NK-92 (cell line): ENCODE measurements around the gene PSG7.
"Not testable (repeated sequence)": the region's sequence is repeated elsewhere in the genome, so short reads cannot be mapped to it uniquely, and the experiment has no call there.

Source experiments
- DNase-seq: peaks from one replicate; lab custom pipeline; 2025; ENCODE audit not compliant: unreplicated experiment; lab: John Stamatoyannopoulos, UW

The PSG7 gene

DNA sequence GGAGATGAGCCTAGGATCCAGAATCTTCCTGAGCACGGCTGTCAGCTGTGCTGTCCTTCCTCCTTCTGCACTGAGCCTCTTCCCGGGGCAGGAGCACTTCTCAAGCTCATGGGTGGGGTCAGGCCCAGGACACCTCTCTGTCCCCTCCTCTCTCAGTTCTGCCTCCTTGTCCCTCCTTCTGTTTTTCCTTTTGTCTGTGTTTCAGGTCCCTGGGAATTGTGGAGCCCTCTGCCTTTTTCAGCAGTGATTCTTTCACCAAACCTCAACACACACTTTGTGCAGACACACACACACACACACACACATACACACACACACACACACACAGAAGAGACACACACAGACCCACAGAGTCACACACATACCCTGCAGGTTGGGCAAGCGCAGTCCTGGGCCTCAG is at the start of gene PSG7:
TSS of gene PSG7 (minus strand) at position 101 of the 400 bp plus-strand sequence. CDS start 131 bp downstream, outside the sequence.
- DNase-seq: not testable (repeated sequence)

DNA sequence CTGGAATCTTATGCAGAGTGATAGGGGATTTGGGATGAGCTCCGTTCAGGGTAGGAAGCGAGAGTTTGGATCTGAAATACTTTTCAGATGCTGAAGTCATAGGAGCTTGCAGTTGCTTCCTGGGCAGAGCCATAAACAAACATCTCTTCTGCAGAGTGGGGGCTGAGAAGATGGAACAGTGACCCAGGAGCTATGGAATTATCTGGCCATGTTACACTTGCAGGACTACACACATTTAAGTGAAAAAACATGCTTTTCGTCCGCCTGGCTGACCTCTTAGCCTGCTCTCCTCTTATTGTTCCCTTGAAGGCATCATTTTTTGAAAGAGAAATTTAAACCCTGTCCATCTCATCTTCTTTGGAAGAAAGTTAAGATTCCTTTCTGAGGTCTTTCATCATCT is 48.6 kb upstream of the PSG7 start:
- DNase-seq: no peak

DNA sequence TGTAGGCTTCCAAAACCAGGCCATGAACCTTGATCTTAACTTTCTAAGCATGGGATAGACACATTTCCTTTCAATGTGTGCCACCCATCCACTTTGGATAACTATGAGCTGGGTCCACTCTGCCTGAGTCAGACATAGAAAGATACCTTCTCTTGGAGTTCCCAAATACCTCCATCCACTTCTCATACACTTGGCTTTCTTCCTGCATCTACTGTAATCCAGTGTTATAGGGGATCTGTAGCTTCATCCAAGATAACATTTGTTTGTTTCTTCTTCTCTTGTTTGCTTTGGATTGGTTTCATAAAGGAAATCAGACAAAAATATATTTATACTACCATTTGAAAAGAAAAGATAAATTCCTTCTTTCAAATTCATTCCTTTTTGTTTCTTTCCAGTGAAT is 45.1 kb upstream of the PSG7 start:
- DNase-seq: not testable (repeated sequence)

DNA sequence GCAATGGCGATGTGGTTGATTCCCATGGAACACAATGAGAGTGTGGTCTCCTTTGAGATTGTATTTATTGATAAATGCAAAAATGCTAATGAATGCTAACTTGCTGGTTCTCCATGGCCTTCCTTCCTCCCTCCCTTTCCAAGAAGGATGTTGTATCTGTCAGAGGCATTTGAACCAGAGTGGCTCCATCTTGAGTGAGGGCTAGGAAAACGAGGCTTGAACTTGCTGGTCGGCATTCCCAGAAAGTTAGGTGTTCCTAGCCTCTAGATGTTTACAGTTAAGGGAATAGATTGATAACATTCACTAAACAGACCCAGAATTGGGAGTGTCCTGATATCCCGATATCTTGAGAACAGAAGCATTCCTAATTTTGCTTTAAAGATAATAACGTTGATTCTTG is 34.4 kb upstream of the PSG7 start:
- DNase-seq: not testable (repeated sequence)

DNA sequence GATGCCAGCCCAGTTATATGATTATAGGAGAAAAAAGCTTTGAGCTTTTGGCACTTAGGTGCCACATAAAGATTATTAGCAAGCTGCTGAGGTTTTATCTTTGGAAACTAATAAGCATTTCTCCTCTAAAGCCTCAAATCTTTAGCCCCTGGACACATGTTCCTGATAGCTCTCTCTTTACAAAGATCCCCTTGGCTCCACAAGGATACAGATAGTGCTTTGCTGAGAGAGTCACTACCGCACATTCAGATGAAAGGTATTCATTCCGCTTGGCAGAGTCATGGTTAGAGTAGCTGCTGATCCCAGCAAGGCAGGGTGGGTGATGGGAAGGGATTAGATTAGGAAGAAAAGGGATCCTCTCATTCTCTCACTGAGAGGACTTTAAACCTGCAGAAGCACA is 28.2 kb upstream of the PSG7 start:
- no peak for DNase-seq

DNA sequence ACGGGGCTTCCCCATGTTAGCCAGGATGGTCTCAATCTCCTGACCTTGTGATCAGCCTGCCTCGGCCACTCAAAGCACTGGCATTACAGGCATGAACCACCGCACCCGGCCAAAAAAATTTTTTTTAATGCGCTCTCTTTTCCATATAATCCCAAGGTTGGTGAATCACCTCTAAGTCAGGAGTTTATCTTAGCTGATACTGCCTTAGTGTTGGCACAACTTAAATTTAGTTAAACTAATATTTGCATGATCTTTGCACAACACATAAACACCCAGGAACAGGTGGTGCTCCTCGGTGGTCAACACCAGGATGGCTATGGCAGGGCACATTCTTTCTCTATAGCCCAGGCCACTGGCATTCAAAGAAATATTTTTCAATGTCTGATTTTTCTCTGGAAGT is 24.1 kb upstream of the PSG7 start:
- DNase-seq: no peak

DNA sequence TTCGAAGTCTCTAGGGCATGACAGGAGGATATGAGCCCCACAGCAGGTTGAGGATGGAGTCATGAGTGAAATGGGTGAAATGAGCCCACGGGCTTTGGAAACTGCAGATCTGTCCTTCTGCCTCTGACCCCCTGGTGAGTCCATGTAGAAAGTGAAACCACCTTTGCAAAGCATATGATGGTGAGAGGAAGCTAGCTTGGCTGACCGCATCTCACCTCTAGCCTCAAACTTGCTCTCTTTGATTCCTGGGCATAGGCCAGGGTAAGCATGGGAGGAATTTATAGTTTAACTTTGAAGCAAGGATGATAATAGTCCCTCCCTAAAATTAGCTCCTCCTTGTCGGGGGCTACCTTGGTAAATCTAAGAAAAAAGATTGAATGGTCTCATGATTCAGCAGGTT is 15.1 kb upstream of the PSG7 start:
- DNase-seq: not testable (repeated sequence)

DNA sequence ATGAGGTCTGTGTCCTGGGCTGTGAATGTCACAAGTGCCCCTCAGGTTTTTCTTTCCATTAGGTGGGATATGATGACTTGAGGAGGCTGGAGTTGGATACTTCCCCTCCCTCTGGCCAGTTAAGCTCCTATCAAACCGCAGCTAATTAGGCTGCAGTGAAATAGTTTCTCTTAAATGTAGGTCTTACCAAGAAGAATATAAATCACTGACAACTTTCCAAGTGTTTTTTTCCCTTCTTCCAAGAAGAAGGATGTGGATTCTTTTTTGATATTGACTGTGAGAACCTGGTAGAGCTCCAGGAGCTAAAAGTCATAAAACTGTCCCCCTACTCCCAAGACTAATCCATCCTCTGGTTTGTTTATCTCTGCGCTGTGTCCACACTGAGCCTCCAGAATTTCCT is 14.5 kb upstream of the PSG7 start:
- DNase-seq: not testable (repeated sequence)

DNA sequence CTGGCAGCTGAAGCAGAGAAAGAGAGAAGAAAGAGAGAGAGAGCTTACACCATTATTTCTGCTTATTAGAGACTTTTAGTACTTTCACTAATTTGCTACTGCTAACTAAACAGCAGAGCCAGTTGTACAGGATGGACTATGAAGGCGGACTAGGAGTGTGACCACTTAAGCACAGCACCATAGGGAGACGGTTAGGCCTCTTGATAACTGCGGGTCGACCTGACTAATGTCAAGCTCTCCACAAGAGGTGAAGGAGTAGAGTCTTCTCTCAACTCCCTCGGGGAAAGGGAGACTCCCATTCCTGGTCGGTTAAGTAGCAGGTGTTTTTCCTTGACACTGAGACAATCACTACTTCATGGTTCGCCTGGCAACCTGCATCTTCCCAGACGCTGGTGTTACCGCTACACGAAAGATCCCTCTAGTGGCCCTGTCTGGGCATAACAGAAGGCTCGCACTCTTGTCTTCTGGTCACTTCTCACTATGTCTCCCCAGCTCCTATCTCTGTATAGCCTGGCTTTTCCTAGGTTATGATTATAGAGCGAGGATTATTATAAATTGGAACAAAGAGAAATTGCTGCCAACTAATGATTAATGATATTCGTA is 5.3 kb upstream of the PSG7 start:
- DNase-seq: no peak

DNA sequence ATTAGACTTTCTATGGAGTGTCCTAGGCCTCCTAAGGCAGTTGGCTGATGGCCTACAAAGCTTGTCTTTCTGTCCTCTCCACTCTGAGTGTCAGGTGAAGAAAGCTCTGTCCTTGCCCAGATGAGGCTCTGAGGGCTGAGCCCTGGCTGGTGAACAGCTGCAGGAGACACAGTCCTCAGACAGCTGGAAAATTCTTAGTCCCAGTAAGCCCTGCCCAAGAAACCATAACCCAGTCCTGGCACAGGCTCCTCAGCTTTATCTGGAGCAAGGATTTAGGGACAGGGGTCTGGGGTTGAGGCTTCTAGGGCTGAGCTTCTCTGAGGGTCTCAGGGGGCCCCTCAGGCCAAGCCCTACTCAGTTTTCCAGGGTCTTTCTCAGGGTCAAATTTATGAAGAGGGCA is 2.3 kb downstream of the PSG7 start:
- DNase-seq: not testable (repeated sequence)

DNA sequence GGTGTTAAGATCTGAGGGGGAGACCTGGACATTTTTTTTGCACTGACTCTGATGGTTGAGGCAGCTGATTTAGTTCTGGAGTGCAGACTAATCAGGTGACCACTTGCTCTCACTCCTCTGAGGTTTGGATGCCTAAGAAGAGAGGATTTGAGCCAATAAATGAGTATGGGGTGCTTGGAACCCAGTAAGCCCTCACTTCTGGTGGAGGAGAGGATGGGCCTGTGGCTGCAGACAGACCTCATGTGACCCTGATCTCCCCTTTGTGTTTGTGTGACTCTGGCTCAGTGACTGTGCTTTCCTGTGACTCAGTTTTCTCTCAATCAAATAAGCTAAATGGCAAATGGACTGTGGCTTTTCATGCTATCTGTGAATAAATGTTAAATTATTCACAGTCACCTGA is 2.8 kb downstream of the PSG7 start:
- not testable (repeated sequence) for DNase-seq

DNA sequence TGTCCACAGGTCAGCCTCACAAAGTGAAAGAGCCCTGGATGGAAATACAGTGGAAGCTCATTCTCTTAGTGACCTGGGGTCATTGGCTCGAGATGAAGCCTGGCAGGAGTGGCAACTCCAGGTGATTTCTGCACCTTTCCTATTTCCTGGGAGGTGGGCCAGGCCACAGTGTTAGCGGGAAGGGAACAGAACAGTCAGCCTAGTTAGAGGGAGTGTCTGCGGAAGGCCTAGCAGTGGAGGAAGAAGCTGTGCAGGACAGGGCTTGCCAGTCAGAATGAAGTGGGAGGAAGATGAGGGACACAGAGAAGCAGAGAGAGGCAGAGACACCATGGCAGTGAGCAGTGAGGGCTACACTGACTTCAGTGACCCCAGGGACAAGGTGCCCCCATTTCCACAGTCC is 3.6 kb downstream of the PSG7 start:
- DNase-seq: not testable (repeated sequence)

DNA sequence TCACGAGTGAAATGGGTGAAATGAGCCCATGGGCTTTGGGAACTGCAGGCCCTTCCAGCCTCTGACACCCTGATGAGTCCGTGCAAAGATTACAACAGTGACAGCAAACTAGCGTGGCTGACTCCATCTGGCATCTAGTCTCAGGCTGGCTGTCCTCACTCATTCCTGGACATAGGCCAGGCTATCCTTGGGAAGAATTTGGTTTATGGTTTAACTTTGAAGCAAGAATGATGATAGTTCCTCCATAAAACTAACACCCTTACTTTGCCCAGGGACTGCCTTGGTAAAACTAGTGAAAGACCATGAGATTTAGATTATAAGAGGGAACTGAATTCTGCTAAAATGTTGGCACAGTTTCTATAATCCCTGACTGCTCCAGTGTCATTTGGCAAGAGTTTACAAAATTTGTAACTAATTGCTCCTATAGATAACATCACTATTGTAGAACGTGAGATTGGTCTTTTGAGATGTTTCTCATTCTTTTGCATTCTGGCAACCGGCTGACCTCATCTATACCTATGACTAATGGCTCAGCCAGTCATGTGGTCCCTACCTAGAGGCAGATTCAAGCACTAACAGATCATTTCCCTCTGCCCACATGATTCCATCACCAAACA is 4.4 kb downstream of the PSG7 start:
- DNase-seq: not testable (repeated sequence)

DNA sequence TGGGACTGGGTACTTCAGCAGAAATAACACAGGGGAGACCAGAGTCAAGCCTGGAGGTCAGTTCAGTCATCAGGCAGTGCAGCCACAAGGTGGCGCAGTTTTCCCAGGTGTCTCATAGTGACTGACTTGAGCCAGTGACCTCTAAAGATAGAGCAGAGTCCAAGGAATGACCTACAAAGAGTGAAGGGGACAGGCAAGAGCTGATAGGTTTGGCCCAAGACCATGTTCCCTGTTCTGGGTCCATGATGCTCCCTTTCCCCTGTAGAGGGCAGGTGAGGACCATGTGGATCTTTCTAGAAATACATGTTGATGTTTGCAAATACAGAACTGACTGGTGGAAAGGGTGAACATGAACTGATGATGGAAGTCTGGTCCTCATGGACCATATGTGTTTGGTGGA is 6.8 kb downstream of the PSG7 start:
- not testable (repeated sequence) for DNase-seq

DNA sequence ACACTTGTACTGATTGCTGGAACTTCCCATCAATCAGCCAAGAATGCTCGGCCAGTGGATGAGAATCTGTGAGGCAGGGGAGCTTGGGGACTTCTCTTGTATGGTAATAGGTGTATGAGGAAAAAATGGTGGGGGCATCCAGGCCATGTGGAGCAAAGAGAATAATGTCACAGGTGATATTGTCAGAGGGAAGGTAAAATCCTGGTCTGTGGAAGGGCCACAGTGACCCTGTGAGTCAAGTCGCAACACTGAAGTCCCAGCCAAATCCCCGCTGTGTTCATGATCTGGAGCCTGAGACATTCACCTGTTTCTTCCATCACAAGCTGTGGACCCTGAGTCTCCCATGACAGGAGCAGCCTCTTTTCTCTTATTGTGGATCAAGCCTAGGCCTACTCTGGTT is 8.1 kb downstream of the PSG7 start:
- no peak for DNase-seq

DNA sequence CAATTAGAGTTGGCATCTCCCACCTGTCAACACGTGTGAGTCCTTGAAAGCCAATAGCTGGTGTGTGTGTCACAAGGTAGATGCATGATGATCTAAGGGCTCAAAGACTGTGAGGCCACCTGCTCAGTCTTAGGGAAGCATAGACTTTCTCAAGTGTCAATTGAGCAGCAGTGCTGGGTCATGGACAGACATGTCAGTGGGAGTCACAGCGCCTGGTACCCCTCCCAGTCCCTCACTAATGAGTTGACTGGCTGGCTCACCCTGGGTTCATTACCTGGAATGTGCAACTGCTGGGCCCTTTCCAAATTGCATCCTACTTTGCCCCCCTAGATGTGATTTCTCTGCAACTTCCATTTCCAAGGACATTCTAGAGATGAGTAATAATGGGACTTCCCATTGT is 10.2 kb downstream of the PSG7 start:
- no peak for DNase-seq

DNA sequence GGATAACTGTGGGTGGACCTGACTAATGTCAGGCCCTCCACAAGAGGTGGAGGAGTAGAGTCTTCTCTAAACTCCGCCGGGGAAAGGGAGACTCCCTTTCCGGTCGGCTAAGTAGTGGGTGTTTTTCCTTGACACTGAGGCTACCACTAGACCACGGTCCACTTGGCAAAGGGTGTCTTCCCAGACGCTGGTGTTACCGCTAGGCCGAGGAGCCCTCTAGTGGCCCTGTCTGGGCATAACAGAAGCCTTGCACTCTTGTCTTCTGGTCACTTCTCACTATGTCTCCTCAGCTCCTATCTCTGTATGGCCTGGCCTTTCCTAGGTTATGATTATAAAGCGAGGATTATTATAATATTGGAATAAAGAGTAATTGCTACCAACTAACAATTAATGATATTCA is 13.9 kb downstream of the PSG7 start:
- DNase-seq: not testable (repeated sequence)

DNA sequence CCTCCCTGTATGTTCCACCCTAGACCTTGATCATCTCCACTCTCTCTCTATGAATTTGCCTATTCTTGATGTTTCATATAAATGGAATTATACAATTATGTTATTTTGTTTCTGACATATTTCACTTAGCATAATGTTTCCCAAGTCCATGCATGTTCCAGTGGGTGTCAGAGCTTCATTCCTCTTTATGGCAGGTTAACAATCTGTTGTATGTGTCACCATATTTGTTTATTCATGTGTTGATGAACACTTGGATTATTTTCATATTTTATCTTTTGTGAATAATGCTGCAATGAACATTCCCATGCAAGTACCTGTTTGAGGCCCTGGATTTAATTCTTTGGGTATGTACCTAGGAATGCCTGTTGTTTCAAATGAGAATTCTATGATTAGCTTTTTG is 16.0 kb downstream of the PSG7 start:
- DNase-seq: not testable (repeated sequence)

DNA sequence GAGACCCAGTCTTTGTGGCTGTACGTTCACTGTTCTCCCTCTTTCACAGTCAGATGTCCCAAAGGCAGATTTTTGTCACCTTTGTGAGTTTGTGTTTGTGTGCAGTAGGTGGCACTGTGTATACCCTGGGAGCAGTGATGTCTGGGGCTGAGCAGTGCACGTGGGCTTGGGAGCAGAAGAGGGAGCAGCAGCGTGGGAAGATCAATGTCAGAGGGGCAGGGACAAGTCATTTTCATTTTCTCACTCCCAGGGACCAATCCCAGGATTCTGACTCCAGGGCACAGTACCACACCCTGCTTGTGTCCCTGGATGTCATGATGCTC is 17.3 kb downstream of the PSG7 start:
- no peak for DNase-seq

DNA sequence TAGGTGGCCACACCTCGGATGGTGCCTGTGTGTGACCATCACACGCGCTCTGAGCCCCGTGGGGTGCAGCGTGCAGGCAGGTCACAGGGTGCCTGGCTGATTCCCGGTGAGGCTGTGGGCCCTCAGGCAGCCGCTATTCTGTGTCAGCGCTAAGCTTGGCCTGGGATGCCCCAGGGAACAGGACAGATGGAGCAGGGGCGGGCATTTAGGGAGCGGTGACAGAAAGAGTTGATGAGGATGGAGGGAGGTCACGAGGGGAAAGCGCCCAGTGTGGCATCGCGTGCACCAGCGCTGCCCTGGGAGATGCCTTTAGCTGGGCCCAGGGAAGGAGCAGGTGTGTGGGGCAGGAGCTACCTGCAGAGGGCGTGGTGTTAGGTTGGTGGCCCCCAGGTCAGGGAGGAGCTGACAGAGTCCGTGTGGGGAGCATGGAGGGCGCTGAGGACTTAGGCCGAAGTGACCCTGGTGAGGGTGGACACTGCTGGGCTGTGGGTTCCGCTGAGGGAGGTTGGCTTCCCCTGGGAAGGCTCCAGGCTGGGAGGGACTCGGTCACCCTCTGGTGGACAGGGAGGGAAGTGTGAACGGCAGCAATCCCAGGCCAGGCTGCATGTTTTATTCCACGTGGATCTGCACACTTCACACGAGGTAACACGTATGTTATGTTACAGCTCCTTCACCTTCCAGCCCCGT is 17.8 kb downstream of the PSG7 start:
- not testable (repeated sequence) for DNase-seq

DNA sequence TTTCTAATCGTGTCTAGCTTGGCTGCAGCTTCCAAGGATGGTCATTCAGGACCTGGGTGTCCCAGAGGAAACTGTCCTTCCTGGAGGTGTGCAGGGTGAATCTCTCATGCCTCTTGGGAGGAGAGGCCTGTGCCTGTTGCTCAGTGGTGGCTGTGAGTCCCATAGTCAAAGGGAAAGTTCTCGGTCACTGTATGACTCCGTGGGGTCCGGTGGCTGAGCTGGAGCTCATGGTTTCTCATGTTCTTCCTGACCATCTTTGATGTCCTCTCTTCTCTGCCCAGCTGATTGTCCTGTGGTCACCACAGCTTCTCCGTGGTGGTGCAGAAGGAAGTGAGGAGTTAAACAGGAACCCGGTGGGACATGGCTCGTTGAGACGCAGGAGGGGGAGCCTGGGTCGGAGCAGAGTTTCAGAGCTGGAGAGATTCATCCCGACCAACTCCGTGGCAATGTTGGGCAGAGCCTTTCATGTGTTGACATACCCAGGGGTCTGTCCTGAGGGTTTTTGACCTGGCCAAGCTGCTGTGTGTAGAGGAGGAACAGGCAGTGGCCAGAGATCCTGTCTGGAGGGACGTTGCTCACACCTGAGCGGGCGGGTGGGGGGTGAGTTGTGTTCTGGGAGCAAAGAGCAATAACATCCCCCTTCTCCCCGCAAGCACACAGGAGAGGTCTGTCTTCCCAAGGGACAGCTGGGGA is 18.5 kb downstream of the PSG7 start:
- DNase-seq: not testable (repeated sequence)

DNA sequence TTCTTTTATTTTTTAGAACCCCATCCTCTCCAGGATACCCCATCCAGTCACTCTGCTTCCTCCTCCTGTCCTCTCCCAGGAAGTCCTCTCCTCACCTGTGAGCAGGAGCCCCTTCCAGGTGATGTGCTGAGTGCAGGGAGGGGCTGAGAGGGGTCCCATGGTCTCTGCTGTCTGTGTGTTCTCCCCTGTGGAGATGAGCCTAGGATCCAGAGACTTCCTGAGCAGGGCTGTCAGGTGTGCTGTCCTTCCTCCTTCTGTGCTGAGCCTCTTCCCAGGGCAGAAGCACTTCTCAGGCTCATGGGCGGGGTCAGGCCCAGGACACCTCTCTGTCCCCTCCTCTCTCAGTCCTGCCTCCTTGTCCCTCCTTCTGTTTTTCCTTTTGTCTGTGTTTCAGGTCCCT is 19.4 kb downstream of the PSG7 start, which contains the start of gene PSG6:
TSS of gene PSG6 (minus strand) at position 261 of the 400 bp plus-strand sequence. CDS start at position 159, 102 bp downstream.
- DNase-seq: not testable (repeated sequence)
